GM13976 (cell line): Measurements from ENCODE around the gene CAND2.
"Not testable (repeated sequence)": the region's sequence is repeated elsewhere in the genome, so short reads cannot be mapped to it uniquely, and the experiment has no call there.

ENCODE experiments used
- DNase-seq: peaks from one replicate; pipeline ENCODE4 v3.0.0; 2012; ENCODE audit warnings: low spot score
- CTCF ChIP-seq: IDR thresholded peaks from 2 replicates; pipeline ENCODE4 v1.5.1; 2012; ENCODE audit warnings: borderline replicate concordance, mild to moderate bottlenecking; ENCODE audit not compliant: insufficient read depth; ENCODE audit errors: extremely low read depth, missing control alignments, control extremely low read depth
- in situ Hi-C: fragments of 300-500 bp; cut with MboI; formaldehyde crosslinking; loops from one replicate; pipeline ENCODE4 v1.12.0; 2022; ENCODE audit warnings: low sequenced_read_pairs, mixed read lengths, inconsistent platforms; ENCODE audit not compliant: unreplicated experiment

The CAND2 gene

GRCh38 chr3:12787346-12787745 lies 9.1 kb upstream of the CAND2 start:
- DNase-seq, in situ Hi-C loops: not testable (repeated sequence)

GRCh38 chr3:12787967-12788690 lies 8.4 kb upstream of the CAND2 start:
- in situ Hi-C loops: not testable (repeated sequence)

More at GRCh38 chr3:12787346-12787745, 9.1 kb upstream of the CAND2 start:
- peak; percentile 21 for TF ChIP-seq CTCF

GRCh38 chr3:12791430-12791829 lies 5.0 kb upstream of the CAND2 start:
- no peak for DNase-seq
- TF ChIP-seq CTCF: no peak
- in situ Hi-C loops: no loop called here

More at GRCh38 chr3:12787967-12788690, 8.4 kb upstream of the CAND2 start:
- DNase-seq: not testable (repeated sequence)

GRCh38 chr3:12793701-12794100 lies 2.8 kb upstream of the CAND2 start:
- DNase-seq: no peak
- in situ Hi-C loops: no loop called here
- no peak for TF ChIP-seq CTCF

- TF ChIP-seq CTCF: no peak
- DNase-seq: no peak
- in situ Hi-C loops: no loop called here
Measured at GRCh38 chr3:12797124-12797891, 828 bp downstream of the CAND2 start.

GRCh38 chr3:12797892-12798558 lies 1.5 kb downstream of the CAND2 start:
- in situ Hi-C loops: no loop called here
- no peak for TF ChIP-seq CTCF
- no peak for DNase-seq
